OCI-LY3 (cell line): ENCODE data around the gene ACTR10.

Experiments used
- H2AFZ ChIP-seq: fragments of 200-600, 300-600 bp; shearing (Covaris generic); 2 replicates; pipeline ENCODE4 v1.6.0; 2014; ENCODE audit warnings: antibody characterized with exemption, low read depth, low read length
- H3K27ac ChIP-seq: fragments of 200-600, 300-600 bp; sonication (generic); 2 replicates; pipeline ENCODE4 v1.5.1; 2014; ENCODE audit warnings: mild to moderate bottlenecking, low read length, moderate library complexity, mixed read lengths
- H3K27me3 ChIP-seq: fragments of 200-600, 300-600 bp; sonication (generic); 2 replicates; pipeline ENCODE4 v1.6.1; 2014; ENCODE audit warnings: low read depth, low read length, mixed read lengths
- H3K36me3 ChIP-seq: fragments of 200-600, 300-600 bp; sonication (generic); replicated peaks from 2 replicates; pipeline ENCODE3; 2014; ENCODE audit warnings: low read depth, low read length, mixed read lengths
- H3K4me1 ChIP-seq: fragments of 300-600, 200-600 bp; sonication (generic); 2 replicates; pipeline ENCODE4 v1.6.1; 2014; ENCODE audit warnings: low read length, mixed read lengths
- H3K4me2 ChIP-seq: fragments of 200-600, 300-600 bp; sonication (generic); 2 replicates; pipeline ENCODE4 v1.6.1; 2014; ENCODE audit warnings: low read length, mixed read lengths
- H3K4me3 ChIP-seq: fragments of 300-600, 200-600 bp; sonication (generic); 2 replicates; pipeline ENCODE4 v1.5.1; 2014; ENCODE audit warnings: antibody characterized with exemption, mild to moderate bottlenecking, low read length, moderate library complexity
- H3K79me2 ChIP-seq: fragments of 300-600, 200-600 bp; shearing (Covaris generic); 2 replicates; pipeline ENCODE4 v1.6.1; 2014; ENCODE audit warnings: mild to moderate bottlenecking, low read length, mixed read lengths
- H3K9ac ChIP-seq: fragments of 300-600, 200-600 bp; shearing (Covaris generic); 2 replicates; pipeline ENCODE4 v1.6.0; 2014; ENCODE audit warnings: mild to moderate bottlenecking, low read length, moderate library complexity
- H3K9me3 ChIP-seq: fragments of 200-600, 300-600 bp; shearing (Covaris generic); 2 replicates; pipeline ENCODE4 v1.6.1; 2014; ENCODE audit warnings: low read length, mixed read lengths; ENCODE audit not compliant: insufficient read depth
- H4K20me1 ChIP-seq: fragments of 200-600, 300-600 bp; sonication (generic); 2 replicates; pipeline ENCODE4 v1.6.1; 2016; ENCODE audit warnings: low read length, mixed read lengths; ENCODE audit not compliant: insufficient read depth
- CTCF ChIP-seq: fragments of 200-600, 300-600 bp; sonication (generic); IDR thresholded peaks from 2 replicates; pipeline ENCODE4 v1.5.1; 2014; ENCODE audit warnings: antibody characterized with exemption, low read length, low read depth
- EZH2phosphoT487 ChIP-seq: fragments of 200-600 bp; shearing (Covaris generic); IDR thresholded peaks from 2 replicates; pipeline ENCODE4 v1.6.1; 2018; ENCODE audit warnings: antibody characterized with exemption, mixed run types, low read depth

The ACTR10 gene

GRCh38 chr14:58171090-58171489 lies 28.9 kb upstream of the ACTR10 start:
- Histone ChIP-seq H3K4me1 (peaks cover 8% of the 10 kb centered on the region; the same call in 1 of the 2 replicates), H2AFZ (peak overlapping the region; percentile 88), H3K79me2 (no peaks in the 10 kb centered on the region), H3K4me2 (peak overlapping the region; percentile 49), H3K9ac (peak overlapping the region; percentile 12; the same call in 1 of the 2 replicates), H3K4me3 (peak overlapping the region; percentile 51), H3K36me3 (no peaks in the 10 kb centered on the region), H3K27me3 (no peaks in the 10 kb centered on the region), H3K27ac (no peak overlapping the region), H4K20me1 (no peaks in the 10 kb centered on the region), H3K9me3 (no peaks in the 10 kb centered on the region)
- TF ChIP-seq EZH2phosphoT487 (no peak), CTCF (no peak)

- Histone ChIP-seq H3K4me1 (no peaks in the 10 kb centered on the region), H3K27ac (no peak overlapping the region), H3K36me3 (no peaks in the 10 kb centered on the region), H2AFZ (no peak overlapping the region), H3K79me2 (no peaks in the 10 kb centered on the region), H3K27me3 (no peaks in the 10 kb centered on the region), H3K4me2 (no peak overlapping the region), H4K20me1 (no peaks in the 10 kb centered on the region), H3K9ac (no peak overlapping the region), H3K4me3 (no peak overlapping the region), H3K9me3 (no peaks in the 10 kb centered on the region)
- TF ChIP-seq EZH2phosphoT487: no peak
- TF ChIP-seq CTCF: no peak
Measured at GRCh38 chr14:58177125-58177524, 22.8 kb upstream of the ACTR10 start.

- no peaks in the 10 kb centered on the region for H3K79me2 ChIP-seq
- no peak overlapping the region for H2AFZ ChIP-seq
- H3K27ac ChIP-seq: no peak overlapping the region
- H3K36me3 ChIP-seq: no peaks in the 10 kb centered on the region
- no peaks in the 10 kb centered on the region for H4K20me1 ChIP-seq
- TF ChIP-seq EZH2phosphoT487 (no peak), CTCF (no peak)
- no peaks in the 10 kb centered on the region for H3K27me3 ChIP-seq
- H3K9ac ChIP-seq: no peak overlapping the region
- no peak overlapping the region for H3K4me3 ChIP-seq
- H3K4me1 ChIP-seq: no peaks in the 10 kb centered on the region
- no peaks in the 10 kb centered on the region for H3K9me3 ChIP-seq
- no peak overlapping the region for H3K4me2 ChIP-seq
Measured at GRCh38 chr14:58189176-58189575, 10.8 kb upstream of the ACTR10 start.

GRCh38 chr14:58191763-58192601 lies 8.0 kb upstream of the ACTR10 start:
- no peaks in the 10 kb centered on the region for H4K20me1 ChIP-seq
- H3K9me3 ChIP-seq: no peaks in the 10 kb centered on the region
- no peaks in the 10 kb centered on the region for H3K4me1 ChIP-seq
- H3K27ac ChIP-seq: no peak overlapping the region
- no peaks in the 10 kb centered on the region for H3K27me3 ChIP-seq
- H2AFZ ChIP-seq: no peak overlapping the region
- no peak overlapping the region for H3K9ac ChIP-seq
- H3K4me2 ChIP-seq: no peak overlapping the region
- no peaks in the 10 kb centered on the region for H3K36me3 ChIP-seq
- no peaks in the 10 kb centered on the region for H3K79me2 ChIP-seq
- H3K4me3 ChIP-seq: no peak overlapping the region
- TF ChIP-seq EZH2phosphoT487: no peak
- TF ChIP-seq CTCF: no peak
